Measurements from ENCODE around the gene BTBD2.
A peak's percentile ranks its signal among the peaks of the same experiment; 100 is the strongest.

BTBD2 gene

DNA sequence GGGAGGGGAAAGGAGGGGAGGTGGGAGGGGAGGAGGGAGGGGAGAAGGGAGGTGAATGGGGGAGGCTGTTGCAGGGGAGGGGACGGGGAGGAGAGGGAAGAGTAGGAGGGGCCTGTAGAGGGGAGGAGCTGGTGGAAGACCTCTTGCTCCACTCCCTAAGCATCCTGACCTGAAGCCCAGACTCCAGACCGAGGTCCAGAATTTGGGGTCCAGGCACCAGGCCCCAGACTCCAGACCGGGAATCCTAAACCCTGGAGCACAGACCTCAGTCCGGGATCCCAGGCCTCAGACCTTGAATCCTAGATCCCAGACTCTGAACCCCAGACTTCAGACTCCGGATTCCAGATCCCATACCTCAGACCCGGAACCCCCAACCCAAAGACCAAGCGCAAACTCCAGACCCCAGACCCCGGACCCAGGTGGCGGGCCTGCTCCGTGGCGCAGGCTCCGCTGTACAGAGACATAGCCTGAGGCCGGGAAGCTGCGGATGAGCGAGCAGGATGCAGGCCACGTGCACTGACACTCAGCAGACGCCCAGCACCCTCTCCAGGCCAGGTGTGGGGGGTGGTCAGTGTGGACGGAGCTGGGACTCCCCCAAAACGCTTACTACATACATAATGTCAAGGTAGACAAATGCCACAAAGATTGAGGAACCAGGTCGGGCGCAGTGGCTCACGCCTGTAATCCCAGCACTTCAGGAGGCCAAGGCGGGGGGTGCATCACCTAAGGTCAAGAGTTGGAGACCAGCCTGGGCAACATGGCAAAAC is 710 bp upstream of the BTBD2 start:
- Histone ChIP-seq H3K9ac (ENCODE audit: low read depth, low read length) (no peak overlapping the region), H3K4me3 (ENCODE audit: low read length) (no peak overlapping the region), H3K4me1 (ENCODE audit: insufficient read depth, low read length) (no peaks in the 10 kb centered on the region), H3K36me3 (ENCODE audit: insufficient read depth, low read depth, low read length) (no peaks in the 10 kb centered on the region), H3K27ac (ENCODE audit: low read length) (no peak overlapping the region), H3K9me3 (ENCODE audit: insufficient read depth, low read depth, low read length) (no peaks in the 10 kb centered on the region), H3K27me3 (ENCODE audit: insufficient read depth, low read length) (no peaks in the 10 kb centered on the region)

DNA sequence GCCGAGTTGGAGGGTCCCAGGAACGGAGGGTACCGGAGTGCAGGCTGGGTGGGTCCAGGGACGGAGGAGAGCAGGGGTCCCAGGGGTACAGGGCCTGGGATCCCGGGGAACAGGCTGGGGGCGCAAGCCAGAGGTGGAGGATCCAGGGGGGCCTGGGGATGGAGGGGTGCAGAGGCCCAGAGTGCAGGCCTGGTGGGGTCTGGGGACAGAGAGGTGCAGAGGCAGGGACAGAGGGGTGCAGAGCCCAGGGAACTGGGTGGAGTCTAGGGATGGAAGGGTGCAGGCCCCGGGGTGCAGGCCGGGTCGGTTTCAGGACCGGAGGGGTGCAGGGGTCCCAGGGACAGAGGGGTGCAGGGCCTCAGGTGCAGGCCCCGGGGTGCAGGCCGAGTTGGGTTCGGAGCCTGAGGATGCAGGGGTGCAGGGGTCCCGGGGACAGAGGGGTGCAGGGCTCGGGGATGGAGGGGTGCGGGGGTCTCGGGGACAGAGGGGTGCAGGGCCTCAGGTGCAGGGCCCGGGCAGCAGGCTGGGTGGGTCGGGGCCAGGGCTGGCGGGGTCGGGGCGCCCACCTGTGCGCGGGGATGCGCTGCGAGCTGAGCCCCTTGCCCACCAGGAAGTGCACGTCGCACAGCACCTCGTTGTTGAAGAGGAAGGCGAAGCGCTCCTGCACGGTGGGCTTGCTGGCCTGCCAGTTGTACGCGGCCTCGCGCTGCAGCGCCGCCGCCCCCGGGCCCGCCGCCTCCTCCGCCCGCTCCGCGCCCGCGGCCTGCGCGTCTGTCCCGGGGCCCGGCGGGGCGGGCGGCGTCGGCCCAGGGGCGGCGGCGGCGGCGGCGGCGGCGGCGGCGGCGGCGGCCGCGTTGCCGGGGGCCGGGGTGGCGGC is 545 bp downstream of the BTBD2 start:
- Histone ChIP-seq H3K9ac (ENCODE audit: low read depth, low read length) (peak overlapping the region; percentile 66; the same call in 1 of the 2 replicates), H3K36me3 (ENCODE audit: insufficient read depth, low read depth, low read length) (no peaks in the 10 kb centered on the region), H3K4me3 (ENCODE audit: low read length) (peak overlapping the region; percentile 64), H3K27ac (ENCODE audit: low read length) (no peak overlapping the region), H3K27me3 (ENCODE audit: insufficient read depth, low read length) (no peaks in the 10 kb centered on the region), H3K4me1 (ENCODE audit: insufficient read depth, low read length) (no peaks in the 10 kb centered on the region), H3K9me3 (ENCODE audit: insufficient read depth, low read depth, low read length) (no peaks in the 10 kb centered on the region)

DNA sequence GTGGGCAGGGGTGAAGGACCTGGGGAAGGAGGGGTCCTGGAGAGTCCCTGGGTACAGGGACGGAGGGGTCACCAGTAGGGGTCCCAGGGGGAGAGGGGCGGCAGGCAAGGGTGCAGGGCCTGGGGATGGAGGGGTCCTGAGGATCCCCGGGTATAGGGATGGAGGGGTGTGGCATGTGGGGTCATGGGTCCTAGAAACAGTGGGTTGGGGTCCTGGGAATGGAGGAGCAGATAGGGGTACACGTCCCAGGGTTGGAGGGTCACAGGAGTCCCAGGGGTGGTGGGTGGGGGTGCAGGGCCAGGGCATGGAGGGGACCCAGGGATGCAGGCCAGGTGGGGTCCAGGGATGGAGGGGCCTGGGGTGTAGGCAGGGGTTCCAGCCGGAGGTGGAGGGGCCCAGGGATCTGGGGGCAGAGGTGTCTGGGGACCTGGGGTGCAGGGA is 1.4 kb downstream of the BTBD2 start:
- no peak overlapping the region for H3K9ac ChIP-seq (ENCODE audit: low read depth, low read length)
- no peaks in the 10 kb centered on the region for H3K4me1 ChIP-seq (ENCODE audit: insufficient read depth, low read length)
- no peak overlapping the region for H3K27ac ChIP-seq (ENCODE audit: low read length)
- no peaks in the 10 kb centered on the region for H3K27me3 ChIP-seq (ENCODE audit: insufficient read depth, low read length)
- H3K36me3 ChIP-seq (ENCODE audit: insufficient read depth, low read depth, low read length) = no peaks in the 10 kb centered on the region
- H3K9me3 ChIP-seq (ENCODE audit: insufficient read depth, low read depth, low read length) = no peaks in the 10 kb centered on the region
- H3K4me3 ChIP-seq (ENCODE audit: low read length) = no peak overlapping the region

DNA sequence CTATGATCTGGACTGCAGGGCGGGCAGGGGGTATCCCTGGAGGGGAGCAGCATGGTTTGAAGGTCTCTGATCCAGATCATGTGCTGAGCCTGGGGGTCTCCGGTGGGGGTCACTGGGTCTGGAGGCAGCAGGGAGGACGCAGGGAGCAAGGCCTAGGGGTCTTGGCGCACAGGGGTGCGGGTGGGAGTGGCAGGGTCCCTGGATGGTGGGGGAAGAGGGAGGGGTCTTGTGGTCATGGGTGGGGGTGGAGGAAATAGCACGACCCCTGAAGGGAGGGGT is 1.9 kb downstream of the BTBD2 start:
- Histone ChIP-seq H3K27ac (ENCODE audit: low read length) (no peak overlapping the region), H3K9me3 (ENCODE audit: insufficient read depth, low read depth, low read length) (no peaks in the 10 kb centered on the region), H3K9ac (ENCODE audit: low read depth, low read length) (no peak overlapping the region), H3K27me3 (ENCODE audit: insufficient read depth, low read length) (no peaks in the 10 kb centered on the region), H3K36me3 (ENCODE audit: insufficient read depth, low read depth, low read length) (no peaks in the 10 kb centered on the region), H3K4me1 (ENCODE audit: insufficient read depth, low read length) (no peaks in the 10 kb centered on the region), H3K4me3 (ENCODE audit: low read length) (no peak overlapping the region)

DNA sequence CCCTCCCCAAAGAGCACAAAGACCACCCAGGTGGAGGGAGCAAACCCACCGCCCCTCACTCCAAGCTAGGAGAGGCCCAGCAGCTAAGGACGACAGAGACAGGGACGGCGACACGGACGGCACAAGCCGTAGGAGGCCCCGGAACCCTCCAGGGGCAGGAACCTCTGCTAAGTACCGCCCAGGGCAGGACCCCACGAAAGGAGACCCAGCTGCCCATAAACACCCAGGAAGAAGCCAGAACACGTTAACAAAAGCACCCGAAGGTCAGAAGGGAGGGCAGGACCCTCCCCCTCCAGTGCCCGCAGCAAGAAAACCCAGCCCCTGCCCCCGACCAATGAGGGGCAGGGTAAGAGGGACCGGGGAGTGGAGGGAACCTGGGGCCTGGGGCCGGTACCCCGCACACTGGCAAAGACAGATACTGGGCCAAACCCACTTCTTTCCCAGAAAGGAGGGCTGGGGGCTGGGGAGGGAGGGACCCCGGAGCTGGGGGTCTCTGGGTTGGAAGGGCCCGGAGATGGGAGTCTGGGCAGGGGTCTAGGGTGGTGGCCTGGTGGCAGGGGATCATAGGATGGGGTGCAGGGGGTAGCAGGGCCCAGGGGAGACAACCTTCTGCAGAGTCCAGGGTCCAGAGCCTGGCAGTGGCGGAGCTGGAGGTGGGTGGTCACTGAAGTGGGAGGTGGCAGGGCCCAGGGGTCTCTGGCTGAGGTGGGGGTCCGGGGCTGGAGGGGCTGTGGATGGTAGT is 2.4 kb downstream of the BTBD2 start:
- H3K27me3 ChIP-seq (ENCODE audit: insufficient read depth, low read length) = no peaks in the 10 kb centered on the region
- no peaks in the 10 kb centered on the region for H3K9me3 ChIP-seq (ENCODE audit: insufficient read depth, low read depth, low read length)
- no peaks in the 10 kb centered on the region for H3K4me1 ChIP-seq (ENCODE audit: insufficient read depth, low read length)
- H3K4me3 ChIP-seq (ENCODE audit: low read length) = no peak overlapping the region
- H3K27ac ChIP-seq (ENCODE audit: low read length) = no peak overlapping the region
- no peak overlapping the region for H3K9ac ChIP-seq (ENCODE audit: low read depth, low read length)
- no peaks in the 10 kb centered on the region for H3K36me3 ChIP-seq (ENCODE audit: insufficient read depth, low read depth, low read length)

DNA sequence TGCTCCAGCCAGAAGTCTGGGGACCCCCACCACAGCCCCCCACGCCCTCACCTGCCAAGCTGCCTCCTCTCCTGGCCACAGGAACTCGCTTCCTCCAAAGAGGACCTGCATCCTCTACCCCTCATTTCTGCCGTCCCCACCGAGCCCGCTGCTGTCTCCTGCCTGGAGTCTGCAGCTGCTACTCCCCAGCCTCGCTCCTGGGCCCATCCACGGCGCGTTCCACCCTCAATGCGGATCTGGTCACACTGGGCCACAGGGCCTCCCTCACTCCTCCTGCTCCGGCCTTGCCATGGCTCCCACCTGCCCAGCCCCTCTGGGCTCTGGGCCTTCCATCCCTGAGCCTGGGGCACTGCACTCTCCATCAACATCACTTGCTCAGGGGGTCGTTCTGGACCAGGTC is 4.3 kb downstream of the BTBD2 start:
- H3K36me3 ChIP-seq (ENCODE audit: insufficient read depth, low read depth, low read length) = no peaks in the 10 kb centered on the region
- no peaks in the 10 kb centered on the region for H3K27me3 ChIP-seq (ENCODE audit: insufficient read depth, low read length)
- no peaks in the 10 kb centered on the region for H3K9me3 ChIP-seq (ENCODE audit: insufficient read depth, low read depth, low read length)
- no peaks in the 10 kb centered on the region for H3K4me1 ChIP-seq (ENCODE audit: insufficient read depth, low read length)
- no peak overlapping the region for H3K9ac ChIP-seq (ENCODE audit: low read depth, low read length)
- no peak overlapping the region for H3K4me3 ChIP-seq (ENCODE audit: low read length)
- H3K27ac ChIP-seq (ENCODE audit: low read length) = no peak overlapping the region

DNA sequence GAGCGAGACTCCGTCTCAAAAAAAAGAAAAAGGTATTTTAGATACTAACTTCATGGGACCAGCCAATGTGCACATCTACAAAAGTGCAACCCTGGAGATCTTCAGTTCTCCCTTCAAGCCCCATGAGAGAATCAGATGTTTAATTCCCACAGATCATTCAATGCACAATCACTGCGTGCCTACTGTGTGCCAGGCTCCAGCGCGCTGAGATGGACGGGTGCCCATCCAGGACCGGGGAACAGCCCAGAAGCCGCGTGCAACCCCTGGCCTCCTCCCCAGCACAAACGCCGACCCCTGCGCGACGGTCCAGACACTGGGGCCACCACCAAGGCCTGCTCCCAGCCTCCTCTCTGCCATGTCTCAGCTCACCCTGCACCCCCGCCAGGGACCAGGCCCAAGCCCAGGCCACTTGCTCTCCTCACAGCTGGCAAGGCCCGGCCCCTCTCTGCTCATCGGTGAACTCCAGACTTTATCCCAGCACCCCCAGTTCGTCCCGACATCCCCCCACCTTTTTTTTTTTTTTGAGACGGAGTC is 5.3 kb downstream of the BTBD2 start:
- Histone ChIP-seq H3K27me3 (ENCODE audit: insufficient read depth, low read length) (no peaks in the 10 kb centered on the region), H3K4me3 (ENCODE audit: low read length) (no peak overlapping the region), H3K36me3 (ENCODE audit: insufficient read depth, low read depth, low read length) (no peaks in the 10 kb centered on the region), H3K4me1 (ENCODE audit: insufficient read depth, low read length) (no peaks in the 10 kb centered on the region), H3K9ac (ENCODE audit: low read depth, low read length) (no peak overlapping the region), H3K27ac (ENCODE audit: low read length) (no peak overlapping the region), H3K9me3 (ENCODE audit: insufficient read depth, low read depth, low read length) (no peaks in the 10 kb centered on the region)

DNA sequence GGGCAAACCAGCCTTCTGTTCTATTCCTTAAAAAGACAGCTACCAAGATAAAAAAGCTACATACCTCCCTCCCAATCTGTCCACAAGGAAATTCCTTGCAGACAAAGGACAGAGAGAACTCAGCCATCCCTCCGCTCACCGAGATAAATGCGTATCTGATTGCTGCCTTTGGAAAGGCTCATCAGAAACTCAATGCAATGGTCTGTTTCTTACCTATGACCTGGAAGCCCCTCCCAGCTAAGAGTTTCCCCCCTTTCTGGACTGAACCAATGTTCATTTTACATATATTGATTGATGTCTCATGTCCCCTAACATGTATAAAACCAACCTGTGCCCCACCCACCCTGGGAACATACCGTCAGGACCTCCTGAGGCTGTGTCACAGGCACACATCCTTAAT is 11.6 kb downstream of the BTBD2 start:
- Histone ChIP-seq H3K27ac (ENCODE audit: low read length) (no peak overlapping the region), H3K9ac (ENCODE audit: low read depth, low read length) (no peak overlapping the region), H3K4me3 (ENCODE audit: low read length) (no peak overlapping the region), H3K4me1 (ENCODE audit: insufficient read depth, low read length) (no peaks in the 10 kb centered on the region), H3K9me3 (ENCODE audit: insufficient read depth, low read depth, low read length) (no peaks in the 10 kb centered on the region), H3K36me3 (ENCODE audit: insufficient read depth, low read depth, low read length) (peaks cover 5% of the 10 kb centered on the region), H3K27me3 (ENCODE audit: insufficient read depth, low read length) (no peaks in the 10 kb centered on the region)

DNA sequence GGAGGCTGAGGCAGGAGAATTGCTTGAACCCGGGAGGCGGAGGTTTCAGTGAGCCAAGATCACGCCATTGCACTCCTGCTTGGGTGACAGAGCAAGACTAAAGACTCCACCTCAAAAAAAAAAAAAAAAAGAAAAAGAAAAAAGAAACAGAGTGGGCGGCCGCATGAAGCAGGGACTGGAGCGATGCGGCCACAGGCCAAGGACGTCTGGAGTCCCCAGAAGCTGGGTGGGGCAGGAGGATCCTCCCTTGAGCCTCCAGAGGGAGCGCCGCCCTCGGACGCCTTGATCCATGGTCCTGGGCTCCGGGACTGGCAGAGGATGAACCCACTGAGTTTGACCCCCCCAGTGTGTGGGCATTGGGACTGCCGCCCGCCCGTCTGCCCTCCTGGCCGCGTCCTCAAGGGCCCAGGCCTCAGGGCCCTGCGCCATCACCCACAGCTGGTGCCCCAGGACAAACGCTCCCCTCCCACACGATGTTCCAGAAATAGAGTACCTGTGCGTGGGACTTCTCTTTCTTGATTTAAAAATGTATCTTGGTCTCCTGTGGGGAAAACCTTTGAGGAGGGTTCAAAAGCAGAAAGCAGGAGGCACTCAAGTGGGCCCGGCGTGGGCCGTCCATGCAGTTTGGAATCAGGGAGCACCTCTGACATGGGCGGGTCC is 15.5 kb downstream of the BTBD2 start:
- Histone ChIP-seq H3K4me1 (ENCODE audit: insufficient read depth, low read length) (no peaks in the 10 kb centered on the region), H3K27me3 (ENCODE audit: insufficient read depth, low read length) (no peaks in the 10 kb centered on the region), H3K9ac (ENCODE audit: low read depth, low read length) (no peak overlapping the region), H3K4me3 (ENCODE audit: low read length) (no peak overlapping the region), H3K36me3 (ENCODE audit: insufficient read depth, low read depth, low read length) (peaks cover 15% of the 10 kb centered on the region), H3K9me3 (ENCODE audit: insufficient read depth, low read depth, low read length) (no peaks in the 10 kb centered on the region), H3K27ac (ENCODE audit: low read length) (no peak overlapping the region)

DNA sequence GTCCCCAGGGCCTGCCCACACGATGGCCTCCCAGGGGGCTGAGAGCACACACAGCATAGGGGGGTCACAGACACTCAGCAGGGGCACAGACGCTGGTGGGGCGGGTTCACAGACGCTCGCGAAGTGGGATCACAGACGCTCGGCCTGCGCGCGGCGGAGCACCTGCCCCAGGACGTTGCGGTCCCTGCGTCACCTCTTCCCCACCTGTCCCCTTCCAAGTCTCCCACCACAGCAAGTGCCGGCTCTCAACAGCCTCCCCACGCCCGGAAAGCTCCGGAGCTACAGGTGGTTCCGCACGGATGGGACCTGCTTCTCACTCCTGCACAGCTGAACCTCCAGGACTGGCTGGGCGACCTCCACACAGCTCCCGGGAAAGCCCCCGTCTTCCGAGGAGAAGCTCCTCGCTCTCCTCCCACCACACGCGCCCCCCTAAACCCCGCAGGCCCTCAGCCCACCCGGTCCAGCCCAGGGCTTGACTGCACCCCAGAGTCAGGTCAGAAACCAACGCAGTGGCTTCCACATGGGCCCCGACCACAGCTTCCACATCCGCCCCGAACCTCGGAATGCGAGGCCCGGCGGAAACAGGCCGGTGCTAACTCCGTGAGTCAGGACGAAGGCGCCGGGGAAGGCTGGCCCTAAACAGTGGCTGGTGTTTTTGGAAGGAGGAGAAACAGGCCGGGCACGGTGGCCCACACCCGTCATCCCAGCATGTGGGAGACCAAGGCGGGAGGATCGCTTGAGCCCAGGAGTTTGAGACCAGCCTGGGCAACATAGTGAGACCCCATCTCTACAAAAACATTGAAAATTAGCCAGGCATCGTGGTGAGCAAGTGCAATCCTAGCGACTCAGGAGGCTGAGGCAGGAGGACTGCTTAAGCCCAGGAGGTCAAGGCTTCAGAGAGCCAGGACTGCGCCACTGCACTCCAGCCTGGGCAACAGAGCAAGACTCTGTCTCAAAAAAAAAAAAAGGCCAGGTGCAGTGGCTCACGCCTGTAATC is 16.5 kb downstream of the BTBD2 start:
- H3K9ac ChIP-seq (ENCODE audit: low read depth, low read length) = no peak overlapping the region
- H3K27me3 ChIP-seq (ENCODE audit: insufficient read depth, low read length) = no peaks in the 10 kb centered on the region
- H3K4me3 ChIP-seq (ENCODE audit: low read length) = no peak overlapping the region
- H3K4me1 ChIP-seq (ENCODE audit: insufficient read depth, low read length) = no peaks in the 10 kb centered on the region
- no peak overlapping the region for H3K27ac ChIP-seq (ENCODE audit: low read length)
- H3K36me3 ChIP-seq (ENCODE audit: insufficient read depth, low read depth, low read length) = peaks cover 15% of the 10 kb centered on the region
- H3K9me3 ChIP-seq (ENCODE audit: insufficient read depth, low read depth, low read length) = no peaks in the 10 kb centered on the region
